GM21529 (cell line): Measurements from ENCODE around the gene MGME1.
A peak's percentile ranks its signal among the peaks of the same experiment; 100 is the strongest.
"Not testable (repeated sequence)": the region's sequence is repeated elsewhere in the genome, so short reads cannot be mapped to it uniquely, and the experiment has no call there.

Experiments used
- ATAC-seq: cut with Tn5 transposase; IDR thresholded peaks from one replicate; pipeline ENCODE4 v1.9.1; 2021; ENCODE audit not compliant: unreplicated experiment

The MGME1 gene

DNA sequence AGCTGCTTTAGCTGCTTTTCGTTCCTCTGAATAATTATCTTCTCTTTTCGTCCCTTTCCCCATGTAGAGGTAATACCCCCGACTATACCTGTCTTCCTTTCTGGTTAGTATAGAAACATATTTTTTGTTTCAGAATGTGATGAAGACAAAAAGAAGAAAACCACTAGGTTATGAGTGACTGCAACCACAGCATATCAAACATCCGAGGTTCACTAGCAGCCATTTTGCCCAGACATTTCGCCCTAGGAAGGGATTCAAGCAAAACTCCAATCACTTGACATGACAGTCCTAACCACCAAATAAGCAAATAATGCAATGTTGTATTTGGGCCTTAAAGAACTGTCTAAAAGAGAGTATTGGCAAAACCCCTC, 9.6 kb upstream of the MGME1 start:
- no peak for ATAC-seq

DNA sequence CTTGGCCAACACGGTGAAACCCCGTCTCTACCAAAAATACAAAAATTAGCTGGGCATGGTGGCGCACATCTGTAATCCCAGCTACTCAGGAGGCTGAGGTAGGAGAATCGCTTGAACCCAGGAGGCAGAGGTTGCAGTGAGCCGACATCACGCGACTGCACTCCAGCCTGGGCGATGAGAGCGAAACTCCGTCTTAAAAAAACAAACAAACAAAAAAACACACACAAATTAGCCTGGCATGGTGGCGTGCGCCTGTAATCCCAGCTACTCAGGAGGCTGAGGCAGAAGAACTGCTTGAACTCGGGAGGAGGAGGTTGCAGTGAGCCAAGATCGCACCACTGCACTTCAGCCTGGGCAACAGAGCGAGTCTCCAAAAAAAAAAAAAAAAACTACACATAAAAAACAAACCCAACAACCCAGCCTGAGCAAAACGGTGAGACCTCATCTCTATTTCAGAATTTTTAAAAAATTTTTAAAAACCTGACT, 8.4 kb upstream of the MGME1 start:
- ATAC-seq: not testable (repeated sequence)

GRCh38 chr20:17960927-17961586, 7.8 kb upstream of the MGME1 start:
- no peak for ATAC-seq

DNA sequence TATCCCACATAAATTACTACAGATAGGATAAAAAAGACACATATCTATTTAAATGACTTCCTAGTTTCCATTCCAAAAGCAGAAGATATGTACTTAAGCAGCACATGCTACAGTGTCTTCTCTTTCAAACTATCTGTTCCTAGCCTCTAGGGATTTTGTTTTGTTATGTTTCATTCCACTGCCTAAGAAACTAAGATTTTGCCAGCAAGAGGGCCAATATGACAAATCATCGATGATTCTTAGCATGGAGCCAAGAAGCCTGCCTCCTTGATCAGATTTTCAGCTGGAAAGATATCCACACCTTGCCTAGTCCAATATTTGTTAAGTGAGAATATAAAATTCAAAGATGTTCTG, 7.3 kb upstream of the MGME1 start:
- ATAC-seq: no peak

GRCh38 chr20:17963114-17963897, 5.5 kb upstream of the MGME1 start:
- no peak for ATAC-seq

DNA sequence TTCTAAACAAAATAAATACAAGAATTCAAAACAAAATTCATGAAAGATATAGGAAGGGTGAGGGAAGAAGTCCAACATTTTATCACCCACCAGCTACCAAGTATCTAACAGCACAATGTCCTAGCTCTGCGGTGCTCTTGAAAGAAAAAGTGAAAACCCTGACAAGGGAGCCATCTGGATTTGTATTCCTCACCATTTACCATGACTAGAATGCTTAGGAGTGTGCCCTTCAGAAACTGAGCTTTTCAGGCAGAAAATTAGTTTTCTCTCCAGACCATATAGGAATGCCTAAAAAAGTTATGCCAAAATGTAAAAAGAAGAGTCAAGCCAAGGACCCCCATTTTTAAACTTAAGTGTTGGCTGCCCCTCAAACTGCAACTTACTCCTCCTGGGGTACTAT, 4.7 kb upstream of the MGME1 start:
- ATAC-seq: no peak

DNA sequence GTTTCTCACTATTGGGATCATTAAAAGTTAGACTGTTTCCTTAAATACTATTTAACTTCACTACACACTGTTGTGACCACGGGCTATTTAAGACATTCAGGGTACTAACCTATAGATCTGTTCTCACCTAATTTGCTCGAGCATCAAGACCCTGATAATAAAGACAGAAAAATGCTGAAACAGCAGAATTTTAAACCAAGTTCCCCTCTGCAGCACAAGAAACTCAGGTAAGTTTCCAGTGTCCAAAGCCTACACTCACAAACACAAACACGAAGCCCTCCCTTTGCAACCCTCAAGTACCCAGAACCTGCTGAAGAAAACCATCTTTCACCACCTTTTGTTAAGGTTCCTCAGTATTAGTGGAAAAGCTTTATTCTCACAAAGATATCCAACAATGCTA, 4.2 kb upstream of the MGME1 start:
- no peak for ATAC-seq

GRCh38 chr20:17965042-17965697, 3.6 kb upstream of the MGME1 start:
- no peak for ATAC-seq

DNA sequence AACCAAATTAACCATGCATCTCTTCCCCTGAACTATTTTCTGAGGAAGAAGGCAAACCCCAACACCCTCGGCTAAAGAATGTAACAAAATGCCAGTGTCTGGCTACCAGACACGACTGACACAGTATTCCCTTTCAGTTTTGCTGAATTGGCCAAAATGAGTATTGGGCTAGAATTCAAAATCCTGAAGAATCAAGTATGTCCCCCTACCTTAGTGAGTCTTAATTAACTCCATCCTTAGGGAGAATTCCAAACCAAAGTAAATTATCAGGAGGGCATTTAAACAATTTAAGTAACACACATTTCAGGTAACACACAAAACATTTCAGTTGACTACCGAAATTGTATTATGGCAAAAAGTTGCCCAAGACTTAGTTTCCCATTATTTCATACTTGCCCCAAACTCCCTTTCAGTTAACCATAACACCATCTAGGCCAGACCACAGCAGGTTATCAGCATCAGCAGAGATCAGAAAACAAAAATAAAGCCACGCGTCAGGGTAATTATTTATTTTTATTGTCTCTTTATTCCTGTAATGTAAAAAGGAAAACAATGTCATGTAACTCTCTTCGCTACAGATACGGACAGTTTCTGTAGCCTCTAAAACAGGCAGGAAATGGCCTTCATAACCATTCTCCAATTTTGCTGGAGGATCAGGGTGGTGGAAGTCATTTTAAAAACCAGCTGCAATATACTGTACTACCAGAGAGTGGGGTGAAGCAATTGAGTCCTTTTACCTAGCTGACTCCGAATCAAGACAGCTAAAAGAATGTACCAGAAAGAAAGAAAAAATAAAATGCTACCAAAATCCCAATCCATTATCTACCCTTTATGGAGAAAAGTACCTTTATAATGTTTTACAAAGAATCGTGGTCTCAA, 2.1 kb upstream of the MGME1 start:
- ATAC-seq: no peak

- peak; percentile 0 for ATAC-seq
These were observed 1.1 kb upstream of the MGME1 start for GRCh38 chr20:17967521-17968365.

DNA sequence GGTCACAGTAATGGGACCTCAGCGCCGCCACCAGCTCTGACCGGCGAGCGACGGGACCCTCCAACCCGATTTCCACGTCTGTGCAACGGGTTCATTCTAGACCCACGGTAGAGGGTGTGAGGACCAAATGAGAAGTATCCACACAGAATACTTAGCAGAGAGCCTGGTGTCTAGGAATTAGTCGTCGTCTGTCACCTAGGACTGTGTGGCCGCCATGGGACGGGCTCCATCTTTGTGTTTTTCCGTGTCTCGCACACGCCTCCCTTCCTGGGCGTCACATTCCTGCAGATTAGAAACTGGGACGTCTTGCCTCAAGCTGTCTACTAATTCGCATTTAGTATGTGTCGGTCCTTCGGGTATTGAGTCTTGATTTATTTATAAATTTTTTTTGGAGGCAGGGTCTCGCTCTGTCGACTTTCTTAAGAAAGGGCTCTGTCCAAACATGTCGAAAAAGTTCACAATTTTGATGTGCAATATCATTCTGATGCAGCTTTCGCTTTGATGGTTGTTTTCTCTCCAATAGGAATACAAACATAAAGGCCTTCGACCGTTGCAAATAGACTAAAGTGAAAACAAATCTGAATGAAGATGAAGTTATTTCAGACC, 563 bp downstream of the MGME1 start:
- ATAC-seq: peak; percentile 6

DNA sequence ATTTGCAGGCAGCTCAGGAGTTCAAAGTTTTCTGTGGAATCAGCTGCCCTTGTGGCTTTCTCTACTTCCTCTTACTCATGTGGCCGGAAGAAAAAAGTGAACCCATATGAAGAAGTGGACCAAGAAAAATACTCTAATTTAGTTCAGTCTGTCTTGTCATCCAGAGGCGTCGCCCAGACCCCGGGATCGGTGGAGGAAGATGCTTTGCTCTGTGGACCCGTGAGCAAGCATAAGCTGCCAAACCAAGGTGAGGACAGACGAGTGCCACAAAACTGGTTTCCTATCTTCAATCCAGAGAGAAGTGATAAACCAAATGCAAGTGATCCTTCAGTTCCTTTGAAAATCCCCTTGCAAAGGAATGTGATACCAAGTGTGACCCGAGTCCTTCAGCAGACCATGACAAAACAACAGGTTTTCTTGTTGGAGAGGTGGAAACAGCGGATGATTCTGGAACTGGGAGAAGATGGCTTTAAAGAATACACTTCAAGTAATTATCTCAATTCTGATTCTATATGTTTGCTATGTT, 1.1 kb downstream of the MGME1 start:
- no peak for ATAC-seq

DNA sequence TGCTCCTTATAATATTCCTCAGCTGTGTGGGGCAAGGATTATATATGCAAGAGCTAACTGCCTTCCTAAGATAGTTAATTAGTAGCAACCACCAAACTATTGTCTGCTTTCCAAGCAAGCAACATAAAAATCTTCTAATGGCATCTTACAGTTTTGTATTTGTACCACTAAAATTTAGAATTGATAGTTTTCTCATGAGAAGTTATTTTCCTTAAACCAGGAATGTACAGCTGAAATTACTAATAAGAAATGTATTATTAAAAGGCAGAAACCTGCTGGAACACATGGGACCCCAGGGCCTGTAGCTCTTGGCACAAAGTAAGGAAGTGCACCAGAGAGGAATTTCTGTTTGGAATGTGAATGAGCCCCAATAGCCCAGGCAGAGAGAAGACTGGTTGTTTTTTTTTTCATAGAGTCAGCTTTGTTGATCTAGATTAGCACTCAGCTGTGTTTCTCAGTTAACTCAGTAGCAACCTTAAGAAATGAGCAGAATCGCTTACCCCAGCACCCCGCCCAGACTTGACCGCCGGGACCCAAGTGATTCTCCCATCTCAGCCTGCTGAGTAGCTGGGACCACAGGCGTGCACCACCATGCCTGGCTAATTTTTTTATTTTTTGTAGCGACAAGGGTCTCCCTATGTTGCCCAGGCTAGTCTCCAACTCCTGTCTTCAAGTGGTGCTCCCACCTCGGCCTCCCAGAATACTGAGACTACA, 2.6 kb downstream of the MGME1 start:
- ATAC-seq: no peak

DNA sequence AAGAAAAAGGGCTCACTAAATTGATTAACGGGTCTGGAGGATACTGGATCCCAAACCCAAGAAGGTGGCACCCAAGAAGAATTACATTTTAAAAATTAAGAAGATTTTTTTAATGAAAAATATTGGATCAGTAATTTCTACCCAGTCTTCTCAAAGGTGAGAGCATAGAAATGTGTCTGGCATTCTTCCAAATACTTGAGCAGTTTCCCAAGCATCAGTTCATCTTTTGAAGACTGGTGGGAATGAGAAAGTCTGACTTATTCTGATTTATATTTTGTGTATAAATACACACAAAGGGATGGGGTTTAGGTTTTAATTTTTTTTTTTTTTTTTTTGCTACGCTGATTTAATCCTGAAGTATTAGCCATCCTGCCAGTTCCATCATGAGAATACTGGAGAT, 3.3 kb downstream of the MGME1 start:
- no peak for ATAC-seq

DNA sequence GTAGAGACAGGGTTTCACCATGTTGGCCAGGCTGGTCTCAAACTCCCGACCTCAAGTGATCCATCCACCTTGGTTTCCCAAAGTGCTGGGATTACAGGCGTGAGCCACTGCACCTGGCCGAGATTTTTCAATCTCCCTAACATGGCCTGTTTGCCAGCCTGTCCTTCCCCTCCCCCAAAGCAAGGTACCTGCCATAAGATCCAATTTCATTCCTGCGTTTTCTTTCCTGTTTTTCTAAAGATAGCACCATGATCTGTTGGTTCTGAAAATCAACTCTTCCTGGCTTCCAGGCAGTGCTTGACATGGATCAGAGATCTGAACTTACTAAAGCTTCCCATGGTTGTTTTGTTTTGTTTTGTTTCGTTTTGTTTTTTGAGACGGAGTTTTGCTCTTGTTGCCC, 7.5 kb downstream of the MGME1 start:
- no peak for ATAC-seq

GRCh38 chr20:17985388-17986018, 16.7 kb downstream of the MGME1 start:
- ATAC-seq: no peak

DNA sequence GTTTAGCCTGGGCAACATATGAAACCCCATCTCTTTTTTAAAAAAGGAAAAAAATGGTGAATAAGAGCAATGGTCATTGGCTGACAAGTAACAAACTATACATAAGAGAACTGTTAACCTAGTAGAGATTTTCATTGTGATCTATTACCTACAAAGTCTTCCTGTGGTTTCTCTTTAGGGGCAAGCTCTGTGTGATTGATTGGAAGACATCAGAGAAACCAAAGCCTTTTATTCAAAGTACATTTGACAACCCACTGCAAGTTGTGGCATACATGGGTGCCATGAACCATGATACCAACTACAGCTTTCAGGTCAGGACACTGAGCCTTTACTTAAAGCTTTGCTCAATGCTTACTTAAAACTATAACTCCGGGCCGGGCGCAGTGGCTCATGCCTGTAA, 19.2 kb downstream of the MGME1 start:
- ATAC-seq: no peak

DNA sequence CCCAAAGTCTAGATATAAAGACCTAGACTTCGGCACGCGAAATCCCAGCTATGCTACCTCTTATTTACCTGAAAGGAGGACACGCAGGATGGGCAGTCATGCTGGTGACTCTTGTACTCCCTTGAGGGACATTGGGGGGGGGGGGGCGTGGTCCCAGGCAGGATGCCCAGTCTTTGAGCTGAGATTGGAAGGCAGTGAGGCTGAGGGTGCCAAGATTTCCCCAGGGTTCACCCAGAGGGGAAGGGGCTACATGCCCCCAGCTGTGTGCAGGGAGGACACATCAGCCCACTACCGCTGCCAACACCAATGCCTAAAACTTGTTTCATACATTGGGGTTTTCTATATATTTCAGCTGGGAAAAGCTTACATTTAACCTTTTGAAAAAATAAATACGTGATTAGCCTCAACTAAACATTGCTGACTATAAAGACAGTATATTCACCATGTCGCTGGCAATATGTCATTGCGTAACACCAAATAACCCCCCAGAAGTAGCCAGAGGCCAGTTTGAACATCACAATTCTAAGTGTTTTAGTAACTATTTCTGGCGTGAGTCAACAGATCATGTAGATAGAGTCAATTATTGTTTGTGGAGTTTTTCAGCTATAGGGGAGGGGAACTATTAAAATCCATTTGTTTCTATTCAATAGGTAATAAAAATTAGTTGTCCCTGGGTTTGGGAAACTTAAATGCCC, 21.6 kb downstream of the MGME1 start:
- ATAC-seq: no peak
